HEK293 (cell line): Measurements from ENCODE around the gene PLBD2.

ENCODE experiments used
- CTCF ChIA-PET: fragments of 350-600 bp; formaldehyde crosslinking; extraction: SDS; loops from one replicate; lab custom pipeline; 2021; ENCODE audit warnings: antibody characterized with exemption; lab: Yijun Ruan, JAX
- POLR2A ChIA-PET: fragments of 300-600 bp; formaldehyde crosslinking; extraction: SDS; loops from one replicate; lab custom pipeline; 2020; ENCODE audit warnings: antibody characterized with exemption, inconsistent platforms; lab: Yijun Ruan, JAX
- H3K27ac ChIP-seq: fragments of 200-500 bp; sonication (Bioruptor generic); 2 replicates; pipeline ENCODE4 v1.5.1; 2014; ENCODE audit warnings: low read depth, low read length, control low read depth, inconsistent platforms; ENCODE audit errors: extremely low read depth
- H3K36me3 ChIP-seq, 2 experiments: fragments of 200-500 bp in 1 of 2; sonication (Bioruptor generic) in 1 of 2; 1 replicate in 1 of 2; 2 replicates in 1 of 2; pipeline ENCODE4 v1.5.1; 2014 to 2017; ENCODE audit warnings: inconsistent platforms in 2 of 2, low read length in 2 of 2; ENCODE audit not compliant: control insufficient read depth in 2 of 2, insufficient read depth in 1 of 2
- H3K4me1 ChIP-seq: fragments of 200-500 bp; sonication (Bioruptor generic); 2 replicates; pipeline ENCODE4 v1.5.1; 2014; ENCODE audit warnings: mild to moderate bottlenecking, low read length, inconsistent platforms; ENCODE audit not compliant: control insufficient read depth, insufficient read depth
- H3K4me3 ChIP-seq: 2 replicates; pipeline ENCODE4 v1.5.1; 2011; ENCODE audit warnings: low read depth, mild to moderate bottlenecking, control low read depth, low read length, moderate library complexity
- H3K9me3 ChIP-seq: fragments of 200-500 bp; sonication (Bioruptor generic); 2 replicates; pipeline ENCODE4 v1.5.1; 2014; ENCODE audit warnings: low read depth, low read length, inconsistent platforms; ENCODE audit not compliant: control insufficient read depth, insufficient read depth
- GLI2 ChIP-seq: fragments of 450-650 bp; formaldehyde crosslinking; IDR thresholded peaks from 2 replicates; pipeline ENCODE4; 2017; ENCODE audit warnings: missing biosample characterization, missing genetic modification characterization, low read depth, borderline replicate concordance
- GLIS2 ChIP-seq: fragments of 450-650 bp; formaldehyde crosslinking; IDR thresholded peaks from 2 replicates; pipeline ENCODE4 v1.5.1; 2016; ENCODE audit warnings: missing biosample characterization, missing genetic modification characterization
- HOXA7 ChIP-seq: sonication (generic); formaldehyde crosslinking; IDR thresholded peaks from 2 replicates; pipeline ENCODE4 v1.8.1; 2022; ENCODE audit warnings: missing genetic modification reagents, borderline replicate concordance
- IKZF3 ChIP-seq: fragments of 450-650 bp; IDR thresholded peaks from 2 replicates; pipeline ENCODE4 v1.5.0; 2018; ENCODE audit warnings: missing biosample characterization, mild to moderate bottlenecking, missing genetic modification characterization, moderate library complexity
- MEIS1 ChIP-seq: sonication (generic); formaldehyde crosslinking; IDR thresholded peaks from 2 replicates; pipeline ENCODE4 v1.8.1; 2022; ENCODE audit warnings: missing genetic modification reagents, mild to moderate bottlenecking, borderline replicate concordance
- MZF1 ChIP-seq: fragments of 450-650 bp; formaldehyde crosslinking; IDR thresholded peaks from 2 replicates; pipeline ENCODE4 v1.5.1; 2017; ENCODE audit warnings: missing biosample characterization, missing genetic modification characterization, borderline replicate concordance
- OVOL3 ChIP-seq: fragments of 450-650 bp; formaldehyde crosslinking; IDR thresholded peaks from 2 replicates; pipeline ENCODE4 v1.5.1; 2016; ENCODE audit warnings: missing biosample characterization, missing genetic modification characterization
- SP2 ChIP-seq: fragments of 450-650 bp; formaldehyde crosslinking; IDR thresholded peaks from 2 replicates; pipeline ENCODE4 v1.5.1; 2016; ENCODE audit warnings: missing biosample characterization, missing genetic modification characterization
- ZBTB17 ChIP-seq: fragments of 450-650 bp; formaldehyde crosslinking; IDR thresholded peaks from 2 replicates; pipeline ENCODE4 v1.5.1; 2016; ENCODE audit warnings: missing biosample characterization, missing genetic modification characterization
- ZNF10 ChIP-seq: fragments of 450-650 bp; formaldehyde crosslinking; IDR thresholded peaks from 2 replicates; pipeline ENCODE4 v1.5.1; 2017; ENCODE audit warnings: missing biosample characterization, missing genetic modification characterization
- ZNF174 ChIP-seq: fragments of 450-650 bp; formaldehyde crosslinking; IDR thresholded peaks from 2 replicates; pipeline ENCODE4 v1.5.0; 2017; ENCODE audit warnings: missing biosample characterization, mild to moderate bottlenecking, missing genetic modification characterization
- ZNF19 ChIP-seq: fragments of 450-650 bp; formaldehyde crosslinking; IDR thresholded peaks from 2 replicates; pipeline ENCODE4; 2016; ENCODE audit warnings: missing biosample characterization, missing genetic modification characterization, low read depth
- ZNF202 ChIP-seq: fragments of 450-650 bp; formaldehyde crosslinking; IDR thresholded peaks from 2 replicates; pipeline ENCODE4 v1.5.1; 2016; ENCODE audit warnings: missing biosample characterization, missing genetic modification characterization, borderline replicate concordance
- ZNF211 ChIP-seq: fragments of 450-650 bp; formaldehyde crosslinking; IDR thresholded peaks from 2 replicates; pipeline ENCODE4 v1.5.1; 2016; ENCODE audit warnings: low read depth, missing biosample characterization, missing genetic modification characterization
- ZNF239 ChIP-seq: fragments of 450-650 bp; formaldehyde crosslinking; IDR thresholded peaks from 2 replicates; pipeline ENCODE4 v1.5.1; 2016; ENCODE audit warnings: missing biosample characterization, missing genetic modification characterization
- ZNF48 ChIP-seq: fragments of 450-650 bp; formaldehyde crosslinking; IDR thresholded peaks from 2 replicates; pipeline ENCODE4 v1.5.1; 2016; ENCODE audit warnings: missing biosample characterization, missing genetic modification characterization
- ZNF501 ChIP-seq: fragments of 450-650 bp; formaldehyde crosslinking; IDR thresholded peaks from 2 replicates; pipeline ENCODE4 v1.5.1; 2016; ENCODE audit warnings: missing biosample characterization, missing genetic modification characterization
- ZNF548 ChIP-seq: fragments of 450-650 bp; formaldehyde crosslinking; IDR thresholded peaks from 2 replicates; pipeline ENCODE4 v1.5.1; 2016; ENCODE audit warnings: missing biosample characterization, missing genetic modification characterization
- ZNF560 ChIP-seq: fragments of 450-650 bp; formaldehyde crosslinking; IDR thresholded peaks from 2 replicates; pipeline ENCODE4 v1.5.1; 2017; ENCODE audit warnings: missing biosample characterization, missing genetic modification characterization, borderline replicate concordance
- ZNF596 ChIP-seq: fragments of 450-650 bp; IDR thresholded peaks from 2 replicates; pipeline ENCODE4 v1.5.0; 2018; ENCODE audit warnings: missing biosample characterization, mild to moderate bottlenecking, missing genetic modification characterization, moderate library complexity
- ZNF654 ChIP-seq: fragments of 450-650 bp; formaldehyde crosslinking; IDR thresholded peaks from 2 replicates; pipeline ENCODE4 v1.5.1; 2016; ENCODE audit warnings: low read depth, missing biosample characterization, missing genetic modification characterization
- ZSCAN30 ChIP-seq: fragments of 450-650 bp; IDR thresholded peaks from 2 replicates; pipeline ENCODE4 v1.5.1; 2018; ENCODE audit warnings: missing biosample characterization, mild to moderate bottlenecking, missing genetic modification characterization, moderate library complexity
- TF ChIP-seq, protein P1 (sequence below): fragments of 450-650 bp; formaldehyde crosslinking; IDR thresholded peaks from 2 replicates; pipeline ENCODE4 v1.5.1; 2016; ENCODE audit warnings: missing biosample characterization, missing genetic modification characterization
- TF ChIP-seq, protein P2 (sequence below): fragments of 450-650 bp; formaldehyde crosslinking; IDR thresholded peaks from 2 replicates; pipeline ENCODE4 v1.5.1; 2016; ENCODE audit warnings: missing biosample characterization, missing genetic modification characterization
- TF ChIP-seq, protein P3 (sequence below): fragments of 450-650 bp; formaldehyde crosslinking; IDR thresholded peaks from 2 replicates; pipeline ENCODE4 v1.5.1; 2016; ENCODE audit warnings: missing biosample characterization, missing genetic modification characterization
- TF ChIP-seq, protein P4 (sequence below): fragments of 450-650 bp; formaldehyde crosslinking; optimal IDR thresholded peaks from 2 replicates; pipeline ENCODE3; 2016; ENCODE audit warnings: missing biosample characterization, mild to moderate bottlenecking, missing genetic modification characterization

PLBD2 gene

DNA sequence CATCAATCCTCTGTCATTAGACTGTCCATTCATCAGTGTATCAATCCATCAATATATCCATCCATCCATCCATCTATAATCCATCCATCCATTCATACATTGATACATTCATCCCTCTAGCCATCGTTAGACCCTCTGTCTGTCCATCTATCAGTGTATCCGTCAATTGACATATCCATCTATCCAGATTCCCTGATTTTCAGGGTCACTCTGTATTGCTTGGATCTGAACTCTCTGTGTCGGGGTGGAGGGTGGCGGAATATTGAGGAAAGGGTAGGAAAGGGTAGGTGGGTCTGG lies 80.9 kb downstream of the PLBD2 start:
- Histone ChIP-seq H3K9me3 (no peaks in the 10 kb centered on the region), H3K4me3 (no peak overlapping the region), H3K36me3 (no peaks in the 10 kb centered on the region), H3K27ac (no peak overlapping the region), H3K4me1 (no peaks in the 10 kb centered on the region)
- ChIA-PET CTCF (interaction anchor here (0.7 to 1.0 kb wide), 3 partner anchors 93 to 473 kb away, joined by 3 read pairs; no protein-coding TSS in a partner anchor), POLR2A (no interaction called here)
- TF ChIP-seq ZBTB17 (peak; percentile 96), GLI2 (tag by site-specific recombination) (no peak)

DNA sequence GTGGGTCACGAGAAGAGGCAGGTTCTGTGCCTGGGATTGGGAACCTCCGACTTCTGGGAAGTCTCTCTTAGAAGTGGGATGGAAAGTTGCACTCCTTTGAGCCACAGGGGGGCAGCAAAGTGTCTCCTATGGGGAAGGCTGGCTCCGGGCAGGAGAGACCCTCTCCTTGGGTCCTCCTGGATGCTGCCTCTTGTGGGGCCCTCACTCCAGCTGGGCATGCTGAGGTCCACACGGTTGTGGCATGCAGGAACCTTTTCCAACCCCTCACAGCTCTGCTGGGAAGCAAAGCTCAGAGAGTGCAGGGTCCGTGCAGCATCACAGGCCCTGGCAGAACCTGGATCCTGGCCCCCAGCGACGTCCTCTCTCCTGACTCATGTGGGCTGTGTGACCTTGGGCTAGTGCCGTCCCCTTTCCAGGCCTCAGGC lies 81.2 kb downstream of the PLBD2 start:
- Histone ChIP-seq H3K9me3 (no peaks in the 10 kb centered on the region), H3K4me3 (no peak overlapping the region), H3K4me1 (no peaks in the 10 kb centered on the region), H3K36me3 (no peaks in the 10 kb centered on the region), H3K27ac (no peak overlapping the region)
- POLR2A ChIA-PET = no interaction called here
- no peak for TF ChIP-seq HOXA7 (CRISPR knock-in tag)
- peak; percentile 77; the same call in 1 of the 2 replicates for TF ChIP-seq IKZF3 (tag by site-specific recombination)
- TF ChIP-seq ZNF548 (tag by site-specific recombination) = no peak
- no peak for TF ChIP-seq OVOL3 (tag by site-specific recombination)
- peak; percentile 64 for TF ChIP-seq GLIS2 (tag by site-specific recombination)
- peak; percentile 77 for TF ChIP-seq ZNF654 (tag by site-specific recombination)
- no peak for TF ChIP-seq SP2 (tag by site-specific recombination)
- TF ChIP-seq, protein P1, sequence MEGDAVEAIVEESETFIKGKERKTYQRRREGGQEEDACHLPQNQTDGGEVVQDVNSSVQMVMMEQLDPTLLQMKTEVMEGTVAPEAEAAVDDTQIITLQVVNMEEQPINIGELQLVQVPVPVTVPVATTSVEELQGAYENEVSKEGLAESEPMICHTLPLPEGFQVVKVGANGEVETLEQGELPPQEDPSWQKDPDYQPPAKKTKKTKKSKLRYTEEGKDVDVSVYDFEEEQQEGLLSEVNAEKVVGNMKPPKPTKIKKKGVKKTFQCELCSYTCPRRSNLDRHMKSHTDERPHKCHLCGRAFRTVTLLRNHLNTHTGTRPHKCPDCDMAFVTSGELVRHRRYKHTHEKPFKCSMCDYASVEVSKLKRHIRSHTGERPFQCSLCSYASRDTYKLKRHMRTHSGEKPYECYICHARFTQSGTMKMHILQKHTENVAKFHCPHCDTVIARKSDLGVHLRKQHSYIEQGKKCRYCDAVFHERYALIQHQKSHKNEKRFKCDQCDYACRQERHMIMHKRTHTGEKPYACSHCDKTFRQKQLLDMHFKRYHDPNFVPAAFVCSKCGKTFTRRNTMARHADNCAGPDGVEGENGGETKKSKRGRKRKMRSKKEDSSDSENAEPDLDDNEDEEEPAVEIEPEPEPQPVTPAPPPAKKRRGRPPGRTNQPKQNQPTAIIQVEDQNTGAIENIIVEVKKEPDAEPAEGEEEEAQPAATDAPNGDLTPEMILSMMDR (tag by site-specific recombination) = peak; percentile 80
- TF ChIP-seq ZNF10 (tag by site-specific recombination) = no peak
- no peak for TF ChIP-seq MEIS1 (CRISPR knock-in tag)
- CTCF ChIA-PET = interaction anchor here (0.7 to 1.0 kb wide), 3 partner anchors 94 to 473 kb away, joined by 3 read pairs; no protein-coding TSS in a partner anchor

DNA sequence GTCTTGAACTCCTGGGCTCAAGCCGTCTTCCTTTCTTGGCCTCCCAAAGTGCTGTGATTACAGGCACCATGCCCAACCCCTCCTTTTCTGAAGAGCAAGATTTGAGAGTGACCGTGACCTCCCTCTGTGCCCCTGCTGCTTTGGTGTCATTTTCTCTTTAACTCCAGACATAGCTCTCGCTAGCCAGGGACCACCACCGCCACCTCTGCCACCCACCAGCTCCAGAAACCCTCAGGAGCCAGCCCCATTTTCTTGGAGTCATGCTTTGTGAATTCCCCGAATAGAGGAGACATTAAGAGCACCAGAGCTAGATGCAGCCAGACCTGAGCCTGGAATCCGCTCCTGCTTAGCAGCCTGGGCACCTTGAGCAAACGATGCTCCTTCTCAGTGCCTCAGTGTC lies 81.9 kb downstream of the PLBD2 start:
- H3K9me3 ChIP-seq = no peaks in the 10 kb centered on the region
- TF ChIP-seq, protein P2, sequence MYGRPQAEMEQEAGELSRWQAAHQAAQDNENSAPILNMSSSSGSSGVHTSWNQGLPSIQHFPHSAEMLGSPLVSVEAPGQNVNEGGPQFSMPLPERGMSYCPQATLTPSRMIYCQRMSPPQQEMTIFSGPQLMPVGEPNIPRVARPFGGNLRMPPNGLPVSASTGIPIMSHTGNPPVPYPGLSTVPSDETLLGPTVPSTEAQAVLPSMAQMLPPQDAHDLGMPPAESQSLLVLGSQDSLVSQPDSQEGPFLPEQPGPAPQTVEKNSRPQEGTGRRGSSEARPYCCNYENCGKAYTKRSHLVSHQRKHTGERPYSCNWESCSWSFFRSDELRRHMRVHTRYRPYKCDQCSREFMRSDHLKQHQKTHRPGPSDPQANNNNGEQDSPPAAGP = no peak
- TF ChIP-seq ZNF501 (no peak), ZNF202 (no peak), ZNF560 (no peak), ZNF19 (no peak), ZNF48 (tag by site-specific recombination) (no peak), ZNF211 (tag by site-specific recombination) (no peak), MZF1 (no peak), ZNF239 (no peak), ZNF596 (tag by site-specific recombination) (no peak), ZSCAN30 (no peak), ZNF174 (tag by site-specific recombination) (no peak)
- TF ChIP-seq, protein P3, sequence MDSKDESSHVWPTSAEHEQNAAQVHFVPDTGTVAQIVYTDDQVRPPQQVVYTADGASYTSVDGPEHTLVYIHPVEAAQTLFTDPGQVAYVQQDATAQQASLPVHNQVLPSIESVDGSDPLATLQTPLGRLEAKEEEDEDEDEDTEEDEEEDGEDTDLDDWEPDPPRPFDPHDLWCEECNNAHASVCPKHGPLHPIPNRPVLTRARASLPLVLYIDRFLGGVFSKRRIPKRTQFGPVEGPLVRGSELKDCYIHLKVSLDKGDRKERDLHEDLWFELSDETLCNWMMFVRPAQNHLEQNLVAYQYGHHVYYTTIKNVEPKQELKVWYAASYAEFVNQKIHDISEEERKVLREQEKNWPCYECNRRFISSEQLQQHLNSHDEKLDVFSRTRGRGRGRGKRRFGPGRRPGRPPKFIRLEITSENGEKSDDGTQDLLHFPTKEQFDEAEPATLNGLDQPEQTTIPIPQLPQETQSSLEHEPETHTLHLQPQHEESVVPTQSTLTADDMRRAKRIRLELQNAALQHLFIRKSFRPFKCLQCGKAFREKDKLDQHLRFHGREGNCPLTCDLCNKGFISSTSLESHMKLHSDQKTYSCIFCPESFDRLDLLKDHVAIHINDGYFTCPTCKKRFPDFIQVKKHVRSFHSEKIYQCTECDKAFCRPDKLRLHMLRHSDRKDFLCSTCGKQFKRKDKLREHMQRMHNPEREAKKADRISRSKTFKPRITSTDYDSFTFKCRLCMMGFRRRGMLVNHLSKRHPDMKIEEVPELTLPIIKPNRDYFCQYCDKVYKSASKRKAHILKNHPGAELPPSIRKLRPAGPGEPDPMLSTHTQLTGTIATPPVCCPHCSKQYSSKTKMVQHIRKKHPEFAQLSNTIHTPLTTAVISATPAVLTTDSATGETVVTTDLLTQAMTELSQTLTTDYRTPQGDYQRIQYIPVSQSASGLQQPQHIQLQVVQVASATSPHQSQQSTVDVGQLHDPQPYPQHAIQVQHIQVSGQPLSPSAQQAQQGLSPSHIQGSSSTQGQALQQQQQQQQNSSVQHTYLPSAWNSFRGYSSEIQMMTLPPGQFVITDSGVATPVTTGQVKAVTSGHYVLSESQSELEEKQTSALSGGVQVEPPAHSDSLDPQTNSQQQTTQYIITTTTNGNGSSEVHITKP (tag by site-specific recombination) = no peak
- TF ChIP-seq, protein P4, sequence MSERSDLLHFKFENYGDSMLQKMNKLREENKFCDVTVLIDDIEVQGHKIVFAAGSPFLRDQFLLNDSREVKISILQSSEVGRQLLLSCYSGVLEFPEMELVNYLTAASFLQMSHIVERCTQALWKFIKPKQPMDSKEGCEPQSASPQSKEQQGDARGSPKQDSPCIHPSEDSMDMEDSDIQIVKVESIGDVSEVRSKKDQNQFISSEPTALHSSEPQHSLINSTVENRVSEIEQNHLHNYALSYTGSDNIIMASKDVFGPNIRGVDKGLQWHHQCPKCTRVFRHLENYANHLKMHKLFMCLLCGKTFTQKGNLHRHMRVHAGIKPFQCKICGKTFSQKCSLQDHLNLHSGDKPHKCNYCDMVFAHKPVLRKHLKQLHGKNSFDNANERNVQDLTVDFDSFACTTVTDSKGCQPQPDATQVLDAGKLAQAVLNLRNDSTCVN (tag by site-specific recombination) = no peak
- TF ChIP-seq, all 188 proteins: peak for 0
- Histone ChIP-seq H3K4me3 (no peak overlapping the region), H3K36me3 (no peaks in the 10 kb centered on the region), H3K27ac (no peak overlapping the region), H3K4me1 (no peaks in the 10 kb centered on the region)
- CTCF ChIA-PET = interaction anchor here (0.8 to 1.0 kb wide), 2 partner anchors 20 to 469 kb away, joined by 3 read pairs; no protein-coding TSS in a partner anchor
- POLR2A ChIA-PET = no interaction called here
